Ureter (tissue), 1 donor: ENCODE results near the gene JMJD7. TPM values are rescaled to one million over a fixed set of nuclear protein-coding genes. Genes with fewer than 3 reads are reported as not detected.

Experiments used
- DNase-seq: peaks from one replicate; pipeline ENCODE4 v3.0.0-alpha.2; 2020; ENCODE audit warnings: low spot score
- total RNA-seq: library from RNA; stranded (reverse); gene quantifications from one replicate; pipeline ENCODE4 v1.2.4, GENCODE V29; 2023
- donor health status: DM: yes; HTN: yes; CAD: no.

The JMJD7 gene
- total RNA-seq, 1 donor from 2014 or later, result 48.6 TPM

DNA sequence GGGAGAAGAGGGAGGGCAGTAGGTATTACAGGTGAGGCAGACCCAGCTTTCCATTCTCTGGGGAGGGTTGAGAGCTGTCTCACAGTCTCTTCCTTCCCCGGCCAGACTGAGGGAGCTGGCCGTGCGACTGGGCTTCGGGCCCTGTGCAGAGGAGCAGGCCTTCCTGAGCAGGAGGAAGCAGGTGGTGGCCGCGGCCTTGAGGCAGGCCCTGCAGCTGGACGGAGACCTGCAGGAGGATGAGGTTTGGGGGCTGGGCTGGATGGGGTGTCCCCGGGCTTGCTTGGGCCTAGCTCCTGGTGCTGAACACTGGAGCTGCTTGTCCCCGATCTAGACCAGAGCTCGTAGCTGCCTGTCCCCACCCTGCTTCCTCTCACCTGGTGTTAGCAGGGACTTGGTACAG is 15.7 kb downstream of the JMJD7 start:
- DNase-seq, result no peak

- no peak for DNase-seq
These were observed 16.9 kb downstream of the JMJD7 start for GRCh38 chr15:41844814-41845213.

DNA sequence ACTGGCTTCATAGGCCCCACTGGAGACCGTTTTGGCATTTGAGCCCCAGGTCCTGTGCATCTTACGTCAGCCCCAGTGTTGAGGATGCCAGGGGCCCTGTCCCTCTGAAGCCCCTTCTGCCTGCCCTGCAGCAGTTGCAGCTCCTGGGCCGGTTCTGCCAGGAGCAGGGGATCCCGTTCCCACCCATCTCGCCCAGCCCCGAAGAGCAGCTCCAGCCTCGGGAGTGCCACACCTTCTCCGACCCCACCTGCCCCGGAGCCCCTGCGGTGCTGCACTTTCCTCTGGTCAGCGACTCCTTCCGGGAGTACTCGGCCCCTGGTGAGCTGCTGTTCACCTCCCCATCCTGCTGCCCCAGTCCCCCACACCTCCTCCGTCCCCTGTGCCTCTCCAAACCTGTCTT is 19.3 kb downstream of the JMJD7 start:
- DNase-seq, result no peak

DNA sequence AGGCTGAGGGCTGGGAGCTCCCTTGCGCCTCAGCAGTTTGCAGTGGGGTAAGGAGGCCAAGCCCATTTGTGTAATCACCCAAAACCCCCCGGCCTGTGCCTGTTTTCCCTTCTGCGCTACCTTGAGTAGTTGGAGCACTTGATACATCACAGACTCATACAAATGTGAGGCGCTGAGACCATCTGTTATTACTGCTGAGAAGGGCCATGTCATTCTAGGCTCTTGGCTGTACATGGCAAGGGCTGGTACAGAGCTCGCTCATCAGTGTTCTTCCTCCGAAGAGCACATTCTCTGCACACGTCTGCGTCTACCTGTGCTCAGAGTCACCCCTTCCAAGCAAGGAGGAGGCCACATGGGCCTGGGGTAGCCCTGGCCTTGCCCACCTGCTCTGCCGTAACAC is 20.1 kb downstream of the JMJD7 start:
- DNase-seq, result no peak

DNA sequence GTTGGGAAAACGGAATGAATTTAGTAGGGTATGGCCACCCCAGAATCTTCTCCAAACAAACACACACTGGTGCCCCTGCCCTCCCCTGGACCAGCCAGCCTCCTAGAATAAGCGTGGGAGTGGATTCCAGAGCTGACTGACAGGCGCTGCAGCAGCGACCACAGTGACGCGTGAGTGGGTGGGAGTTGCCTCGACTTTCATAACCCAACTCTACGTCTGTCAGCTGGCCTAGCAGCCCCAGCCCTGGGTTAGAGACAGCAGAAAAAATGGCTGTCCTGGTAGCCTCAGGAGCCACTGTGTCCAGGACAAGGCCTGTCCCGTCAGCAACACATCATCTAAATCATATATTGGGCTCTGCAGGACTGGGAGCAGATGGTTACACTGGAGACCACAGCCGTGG is 20.7 kb downstream of the JMJD7 start:
- DNase-seq, result no peak

GRCh38 chr15:41849204-41849603 is 21.3 kb downstream of the JMJD7 start:
- no peak for DNase-seq

- DNase-seq, result no peak
These were observed 22.0 kb downstream of the JMJD7 start for GRCh38 chr15:41849861-41850260.

- DNase-seq, result no peak
These were observed 22.7 kb downstream of the JMJD7 start for GRCh38 chr15:41850482-41851166.

DNA sequence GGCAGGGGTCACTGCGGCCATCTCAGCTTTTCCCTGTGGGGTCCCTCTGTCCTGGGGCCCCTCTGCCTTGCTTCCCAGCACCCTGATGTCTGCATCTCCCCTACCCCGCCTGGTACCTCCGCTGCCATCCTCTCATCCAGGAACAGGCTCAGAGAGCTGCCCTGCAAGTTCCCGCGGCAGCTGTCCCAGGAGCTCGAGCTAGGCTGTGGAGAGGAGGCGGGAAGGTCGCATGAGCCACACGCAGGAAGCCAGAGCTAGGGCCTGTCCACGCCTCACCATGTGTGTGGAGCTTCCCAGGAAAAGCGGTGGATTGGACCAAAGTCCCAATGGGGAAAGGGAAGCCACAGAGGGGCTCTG is 23.3 kb downstream of the JMJD7 start:
- no peak for DNase-seq

- DNase-seq, result no peak
These were observed 24.0 kb downstream of the JMJD7 start for GRCh38 chr15:41851755-41852370.

DNA sequence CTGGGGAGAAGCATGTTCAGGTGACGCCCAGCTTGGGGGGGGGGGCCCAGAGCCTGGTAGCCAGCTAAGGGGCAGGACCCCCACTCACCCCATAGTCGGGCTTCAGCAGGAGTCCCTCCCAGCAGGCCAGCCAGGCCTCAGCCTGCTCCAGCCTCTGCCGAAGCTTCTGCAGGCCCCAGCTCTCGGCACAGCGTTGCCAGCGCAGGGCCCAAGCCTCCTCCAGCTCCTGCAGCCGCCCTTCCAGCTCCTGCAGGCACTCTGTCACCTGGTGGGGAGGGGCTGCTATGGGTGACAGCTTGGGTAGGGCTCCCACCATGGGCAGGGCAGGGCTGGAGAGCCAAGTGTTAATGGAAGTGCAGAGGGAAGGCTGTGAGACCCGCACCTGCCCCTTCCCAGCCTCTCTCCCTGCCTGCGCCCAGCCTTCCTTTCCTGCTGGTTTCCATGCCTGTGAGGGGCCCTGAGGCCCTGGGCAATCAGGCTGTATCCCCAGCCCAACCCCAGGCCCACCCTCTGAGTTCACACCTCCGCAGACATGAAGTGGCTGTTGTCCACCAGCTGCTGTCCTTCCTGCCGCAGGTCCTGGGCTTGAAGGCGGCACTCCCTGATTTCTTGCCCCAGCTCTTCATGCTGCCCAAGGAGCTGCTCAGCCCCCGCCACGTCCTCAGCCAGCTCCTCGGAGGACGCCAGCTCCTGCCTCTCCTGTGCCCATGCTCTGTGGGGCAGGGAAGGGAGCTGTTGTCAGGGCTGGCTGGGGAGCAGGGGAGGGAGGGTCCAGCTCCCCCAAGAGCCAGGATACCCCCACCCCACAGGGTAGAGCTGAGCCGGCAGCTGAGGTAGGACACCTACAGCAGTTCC is 25.1 kb downstream of the JMJD7 start:
- DNase-seq, result no peak

DNA sequence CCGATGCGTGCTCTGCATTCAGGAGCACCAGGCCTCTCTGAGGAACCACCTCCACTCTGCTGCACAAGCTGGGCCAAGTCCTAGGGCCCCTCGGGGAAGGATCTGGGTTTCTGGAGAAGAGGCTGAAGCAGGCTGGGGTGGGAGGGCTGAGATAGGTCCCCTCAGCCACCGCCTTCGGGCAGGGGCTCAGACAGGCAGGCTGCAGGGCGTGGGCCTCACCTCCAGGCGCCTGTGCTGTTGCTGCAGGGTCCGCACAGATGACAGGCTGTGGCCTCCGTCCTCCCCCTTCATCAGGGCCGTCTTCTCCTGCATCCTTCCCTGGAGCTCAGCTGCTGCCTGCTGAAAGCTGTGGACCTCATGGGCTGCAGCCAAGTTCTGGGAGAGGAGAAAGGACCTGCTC is 25.9 kb downstream of the JMJD7 start:
- DNase-seq, result no peak

DNA sequence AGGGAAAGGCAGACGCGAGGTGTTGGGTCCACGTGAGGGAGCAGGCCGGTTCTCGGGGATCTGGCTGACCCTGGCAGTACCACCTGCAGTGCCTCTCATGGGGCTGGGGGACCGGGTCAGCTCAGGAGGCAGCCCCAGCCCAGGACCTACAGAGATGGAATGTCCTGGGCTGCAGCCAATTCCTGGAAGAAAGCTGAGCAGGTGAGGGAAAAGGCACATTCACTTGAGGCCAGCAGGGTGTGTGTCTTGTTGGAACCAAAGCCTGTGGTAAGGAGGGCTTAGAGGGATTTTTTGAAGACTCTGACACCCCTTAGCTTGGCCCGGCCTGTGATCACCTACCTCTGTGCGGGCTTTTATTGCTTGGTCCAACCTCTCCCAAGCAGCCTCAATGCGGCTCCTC is 26.6 kb downstream of the JMJD7 start:
- no peak for DNase-seq

DNA sequence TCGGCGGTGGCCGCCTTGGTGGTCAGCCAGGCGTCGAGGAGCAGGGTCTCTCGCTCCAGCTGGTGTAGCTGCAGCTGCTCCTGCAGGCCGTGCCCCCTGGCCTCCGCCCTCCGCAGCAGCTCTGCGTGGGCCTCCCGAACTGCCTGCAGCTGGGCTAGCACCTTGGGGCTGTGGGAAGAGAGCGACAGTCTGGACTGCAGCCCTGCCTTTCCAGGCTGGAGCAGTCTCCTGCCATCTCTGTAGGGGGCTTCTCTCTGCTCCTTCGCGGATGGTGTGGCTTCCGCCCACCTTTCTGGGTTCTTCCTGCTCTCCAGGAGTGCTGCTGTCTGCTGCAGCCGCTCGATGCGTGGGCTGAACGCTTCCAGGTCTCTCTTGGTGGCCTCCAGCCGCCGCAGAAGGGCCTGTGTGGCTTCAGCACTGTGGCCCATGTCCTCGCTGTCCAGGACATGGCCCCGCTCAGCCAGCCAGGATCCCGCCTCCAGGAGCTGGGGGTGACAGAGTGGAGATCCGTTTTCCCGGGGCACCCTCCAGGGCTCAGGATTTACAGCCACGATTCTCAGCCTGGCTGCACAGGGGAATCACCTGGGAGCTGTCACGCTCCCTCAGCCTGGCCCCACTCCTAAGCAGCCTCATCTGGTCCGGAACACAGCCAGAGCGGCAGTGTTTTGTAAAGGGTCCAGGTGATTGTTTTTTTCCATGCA is 27.5 kb downstream of the JMJD7 start:
- no peak for DNase-seq

GRCh38 chr15:41856262-41856661 is 28.4 kb downstream of the JMJD7 start:
- DNase-seq, result no peak

GRCh38 chr15:41856716-41857115 is 28.8 kb downstream of the JMJD7 start:
- no peak for DNase-seq

- no peak for DNase-seq
These were observed 29.4 kb downstream of the JMJD7 start for GRCh38 chr15:41857316-41857715.

- DNase-seq, result no peak
These were observed 30.9 kb downstream of the JMJD7 start for GRCh38 chr15:41858756-41859155.

DNA sequence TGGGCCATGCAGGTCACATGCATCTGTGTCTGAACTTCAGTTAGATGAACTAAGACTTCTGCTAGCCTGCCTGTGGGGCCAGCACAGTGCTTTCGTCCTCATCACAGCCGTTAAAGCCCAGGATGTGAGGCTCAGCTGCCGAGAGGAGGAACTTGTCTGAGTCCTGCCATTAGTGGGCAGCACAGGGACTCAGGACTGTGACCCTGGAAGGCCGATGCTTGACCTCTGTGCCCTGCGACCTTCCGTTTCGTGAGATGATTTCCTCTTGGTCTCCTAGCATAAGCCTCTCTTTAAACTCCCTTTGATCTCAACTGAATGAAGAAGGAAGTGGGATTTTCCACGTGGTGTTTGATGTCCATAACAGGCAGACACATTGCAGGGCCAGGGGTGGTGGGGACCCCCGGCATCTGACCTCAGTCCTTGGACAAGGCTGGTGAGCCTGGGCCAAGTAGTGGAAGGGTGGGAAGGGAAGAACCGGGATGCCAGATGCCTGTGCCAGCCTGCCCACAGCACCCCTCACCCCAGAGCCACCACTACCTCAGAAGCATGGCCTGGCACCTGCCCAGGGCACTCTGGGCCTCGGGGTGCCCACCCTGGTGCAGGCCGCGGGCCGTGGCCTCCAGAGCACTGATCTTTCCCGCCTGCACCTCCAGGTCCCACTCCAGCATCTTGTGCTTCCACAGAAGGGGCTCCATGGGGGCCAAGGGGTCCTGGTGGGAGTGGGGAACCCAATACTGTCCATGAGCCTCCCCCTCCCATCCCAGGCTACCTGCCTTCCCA is 32.3 kb downstream of the JMJD7 start:
- DNase-seq, result no peak

DNA sequence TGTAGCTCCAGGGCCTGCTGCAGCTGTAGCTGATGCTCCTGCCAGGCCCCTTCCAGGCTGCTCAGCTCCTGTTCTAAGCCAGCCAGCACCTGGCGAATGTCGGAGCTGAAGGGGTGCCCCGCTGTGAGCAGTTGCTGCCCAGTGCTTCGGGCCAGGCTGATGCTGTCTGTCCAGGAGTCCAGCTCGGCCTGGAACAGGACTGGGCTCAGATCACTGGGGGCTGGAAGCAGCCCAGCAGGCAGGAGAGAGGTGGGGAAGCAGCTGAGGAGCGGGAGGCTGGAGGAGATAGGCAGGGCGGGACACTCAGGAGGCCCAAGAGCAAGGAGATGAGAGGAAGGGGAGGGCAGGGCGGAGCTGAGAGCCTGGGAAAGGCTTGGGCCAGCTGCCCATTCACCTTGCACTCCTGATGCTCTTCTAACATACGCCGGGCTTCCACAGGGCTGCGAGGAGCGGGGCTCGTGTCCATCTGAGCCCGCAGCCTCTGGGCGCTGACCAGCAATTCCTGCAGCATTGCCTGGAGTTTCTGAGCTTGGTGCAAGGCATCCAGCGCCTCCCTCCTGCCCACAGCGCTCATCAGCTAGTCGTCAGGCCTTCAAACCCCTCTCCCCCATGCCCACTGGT is 34.0 kb downstream of the JMJD7 start:
- DNase-seq, result no peak

- DNase-seq, result peak; percentile 68
These were observed 34.7 kb downstream of the JMJD7 start for GRCh38 chr15:41862515-41863116.
